ENCODE data around the gene NHP2.
A peak's percentile ranks its signal among the peaks of the same experiment; 100 is the strongest.
"Not testable (repeated sequence)": the region's sequence is repeated elsewhere in the genome, so short reads cannot be mapped to it uniquely, and the experiment has no call there.

The NHP2 gene

GRCh38 chr5:178153530-178154340 is at the start of gene NHP2:
Gene NHP2 (minus strand): TSS chr5:178153885. CDS start chr5:178153817, 68 bp downstream.
- DNase-seq (ENCODE audit: insufficient read length, low spot score) (peak; percentile 91), FAIRE-seq (peak; percentile 99)

- FAIRE-seq (no peak), DNase-seq (ENCODE audit: insufficient read length, low spot score) (no peak)
Observed at GRCh38 chr5:178202541-178202940, 48.9 kb upstream of the NHP2 start.

GRCh38 chr5:178201927-178202235 is 48.2 kb upstream of the NHP2 start:
- DNase-seq (ENCODE audit: insufficient read length, low spot score) (no peak), FAIRE-seq (no peak)

- FAIRE-seq (no peak), DNase-seq (ENCODE audit: insufficient read length, low spot score) (no peak)
Observed at GRCh38 chr5:178201221-178201926, 47.7 kb upstream of the NHP2 start.

GRCh38 chr5:178199581-178200434 is 46.1 kb upstream of the NHP2 start:
- DNase-seq (ENCODE audit: insufficient read length, low spot score), result no peak
- FAIRE-seq, result no peak

DNA sequence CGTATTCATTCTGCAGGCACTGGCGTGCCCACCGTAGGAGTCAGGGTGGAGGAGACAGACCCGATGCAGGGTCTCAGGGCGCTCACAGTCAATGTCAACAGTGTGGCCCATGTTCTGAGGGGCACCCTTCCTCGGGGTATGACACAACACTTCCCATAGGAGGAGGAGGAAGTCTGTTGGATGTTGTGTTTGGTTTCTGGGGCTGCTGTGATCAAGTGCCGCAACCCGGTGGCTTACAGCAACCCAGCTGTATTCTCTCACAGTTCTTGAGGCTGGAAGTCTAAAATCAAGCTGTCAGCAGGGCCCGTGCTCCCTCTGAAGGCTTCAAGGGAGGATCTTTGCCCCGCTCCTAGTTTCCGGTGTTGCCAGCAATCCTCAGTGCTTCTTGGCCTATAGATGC is 45.0 kb upstream of the NHP2 start:
- FAIRE-seq, result no peak

GRCh38 chr5:178198151-178198550 is 44.5 kb upstream of the NHP2 start:
- FAIRE-seq; DNase-seq (ENCODE audit: insufficient read length, low spot score): not testable (repeated sequence)

More for the DNA sequence above, 45.0 kb upstream of the NHP2 start:
- DNase-seq (ENCODE audit: insufficient read length, low spot score), result no peak

DNA sequence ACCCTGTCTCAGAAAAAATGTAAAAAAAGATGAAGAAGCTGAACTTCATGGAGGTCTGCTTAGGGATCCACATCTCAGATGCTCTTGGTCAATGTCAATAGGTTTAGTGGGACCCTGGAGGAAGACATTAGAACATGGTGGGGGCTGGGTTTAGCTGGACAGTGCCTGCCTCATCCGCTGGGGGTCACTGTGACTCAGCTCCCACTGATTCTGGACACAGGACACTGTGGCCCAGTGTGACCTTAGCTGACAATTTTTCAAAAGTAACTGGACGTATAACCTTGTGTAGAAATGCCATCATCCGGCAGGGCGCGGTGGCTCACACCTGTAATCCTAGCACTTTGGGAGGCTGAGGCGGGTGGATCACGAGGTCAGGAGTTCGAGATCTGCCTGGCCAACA is 43.3 kb upstream of the NHP2 start:
- FAIRE-seq (no peak), DNase-seq (ENCODE audit: insufficient read length, low spot score) (no peak)

DNA sequence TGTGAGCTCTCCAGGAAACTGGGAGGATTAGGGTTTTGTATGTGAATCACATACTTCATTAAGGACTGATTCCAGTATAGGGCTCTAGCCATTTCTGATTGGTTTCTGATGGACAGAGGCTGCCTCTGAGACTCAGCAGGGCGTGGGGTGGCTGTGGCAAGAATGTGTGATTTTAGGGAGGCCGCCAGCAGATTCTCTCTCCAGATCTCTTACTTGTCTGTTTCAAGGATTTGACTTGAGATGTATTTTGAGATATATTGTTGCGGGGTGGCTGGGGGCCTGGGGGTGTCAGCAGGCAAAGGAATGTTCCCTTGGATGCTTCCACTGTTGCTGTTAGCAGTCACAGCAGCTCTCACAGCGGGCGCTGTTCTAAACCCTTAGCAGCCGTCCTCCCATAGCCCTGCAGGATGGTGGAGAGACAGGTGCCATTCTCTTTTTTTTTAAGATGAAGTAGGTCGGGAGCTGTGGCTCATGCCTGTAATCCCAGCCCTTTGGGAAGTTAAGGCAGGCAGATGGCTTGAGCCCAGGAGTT is 42.7 kb upstream of the NHP2 start:
- DNase-seq (ENCODE audit: insufficient read length, low spot score) (no peak), FAIRE-seq (no peak)

DNA sequence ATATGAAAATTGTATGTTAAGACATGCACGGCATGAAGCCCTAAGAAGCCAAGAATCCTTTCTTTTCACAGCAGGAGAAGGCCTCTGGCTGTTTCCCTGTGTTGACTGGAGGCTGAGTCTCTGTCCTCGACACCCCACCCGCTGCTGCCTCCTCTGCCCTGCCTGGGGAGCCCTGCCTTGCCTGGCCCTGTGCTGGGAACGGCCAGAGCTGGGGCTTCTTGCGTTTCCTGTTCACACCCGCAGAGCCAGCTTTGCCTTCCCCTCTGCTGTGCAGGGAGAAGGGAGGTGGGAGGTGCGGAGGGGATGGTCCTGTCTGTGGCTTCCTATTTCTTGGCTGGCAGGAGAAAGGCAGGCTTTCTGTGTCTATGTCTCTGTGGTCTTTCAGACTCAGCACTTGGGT is 40.3 kb upstream of the NHP2 start:
- FAIRE-seq, result no peak
- no peak for DNase-seq (ENCODE audit: insufficient read length, low spot score)

- DNase-seq (ENCODE audit: insufficient read length, low spot score) (no peak), FAIRE-seq (no peak)
Observed at GRCh38 chr5:178193251-178193809, 39.6 kb upstream of the NHP2 start.

GRCh38 chr5:178192787-178193186 is 39.1 kb upstream of the NHP2 start:
- DNase-seq (ENCODE audit: insufficient read length, low spot score) (no peak), FAIRE-seq (no peak)

GRCh38 chr5:178192244-178192643 is 38.6 kb upstream of the NHP2 start:
- FAIRE-seq (no peak), DNase-seq (ENCODE audit: insufficient read length, low spot score) (no peak)

- no peak for DNase-seq (ENCODE audit: insufficient read length, low spot score)
- no peak for FAIRE-seq
Observed at GRCh38 chr5:178191661-178192060, 38.0 kb upstream of the NHP2 start.

DNA sequence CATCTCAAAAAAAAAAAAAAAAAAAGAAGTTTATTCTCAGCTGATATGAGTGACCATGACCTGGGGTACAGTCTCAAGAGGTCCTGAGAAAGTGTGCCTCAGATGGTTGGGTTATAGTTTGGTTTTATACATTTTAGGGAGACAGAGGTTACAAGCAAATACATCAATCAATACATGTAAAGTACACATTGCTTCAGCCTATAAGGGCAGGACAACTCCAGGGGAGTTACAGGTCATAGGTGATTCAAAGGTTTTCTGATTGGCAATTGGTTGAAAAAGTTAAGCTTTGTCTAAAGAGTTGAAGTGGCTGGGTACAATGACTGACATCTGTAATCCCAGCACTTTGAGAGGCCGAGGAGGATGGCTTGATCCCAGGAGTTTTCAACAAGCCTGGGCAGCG is 35.7 kb upstream of the NHP2 start:
- FAIRE-seq (no peak), DNase-seq (ENCODE audit: insufficient read length, low spot score) (no peak)

- FAIRE-seq (no peak), DNase-seq (ENCODE audit: insufficient read length, low spot score) (no peak)
Observed at GRCh38 chr5:178187014-178187413, 33.3 kb upstream of the NHP2 start, which contains the start of gene GMCL2. Gene GMCL2 (minus strand): TSS chr5:178187371. CDS start chr5:178187299, 72 bp downstream.

- FAIRE-seq, result no peak
- no peak for DNase-seq (ENCODE audit: insufficient read length, low spot score)
Observed at GRCh38 chr5:178186427-178186826, 32.7 kb upstream of the NHP2 start.

DNA sequence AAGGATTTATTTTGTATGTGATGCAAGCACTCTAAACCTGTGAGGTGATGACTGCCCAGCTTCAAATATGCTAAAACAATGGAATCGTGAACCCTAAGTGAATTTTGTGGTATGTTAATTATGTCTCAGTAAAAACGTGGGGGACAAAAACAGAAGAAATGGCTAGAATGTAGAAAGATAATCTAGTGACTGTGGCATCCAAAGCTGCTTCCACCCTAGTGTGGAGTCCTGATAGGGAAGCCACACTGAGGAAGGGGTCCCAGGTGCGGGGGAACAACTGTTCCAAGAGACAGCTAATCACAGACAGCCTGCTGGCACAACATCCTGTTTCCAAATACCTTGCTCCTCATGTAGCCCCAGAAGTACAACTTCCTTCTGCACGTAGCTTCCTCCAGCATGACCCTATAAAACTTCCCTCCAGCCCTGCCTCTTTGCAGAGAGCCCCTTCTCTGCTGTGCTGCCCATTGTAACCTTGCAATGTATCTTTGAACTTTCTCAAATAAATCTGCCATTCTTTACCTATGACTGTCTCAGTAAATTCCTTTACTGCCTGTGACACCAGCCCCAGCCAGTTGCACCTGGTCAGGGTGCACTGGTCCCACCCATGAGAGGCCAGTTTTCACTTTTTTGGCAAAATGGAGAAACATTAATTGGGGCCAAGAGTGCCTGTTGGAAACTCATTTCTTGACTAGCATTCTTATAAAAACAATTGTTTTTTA is 28.6 kb upstream of the NHP2 start:
- no peak for DNase-seq (ENCODE audit: insufficient read length, low spot score)
- no peak for FAIRE-seq

GRCh38 chr5:178180141-178180863 is 26.6 kb upstream of the NHP2 start:
- FAIRE-seq (no peak), DNase-seq (ENCODE audit: insufficient read length, low spot score) (no peak)
